ENCODE results near the gene KBTBD8.

DNA sequence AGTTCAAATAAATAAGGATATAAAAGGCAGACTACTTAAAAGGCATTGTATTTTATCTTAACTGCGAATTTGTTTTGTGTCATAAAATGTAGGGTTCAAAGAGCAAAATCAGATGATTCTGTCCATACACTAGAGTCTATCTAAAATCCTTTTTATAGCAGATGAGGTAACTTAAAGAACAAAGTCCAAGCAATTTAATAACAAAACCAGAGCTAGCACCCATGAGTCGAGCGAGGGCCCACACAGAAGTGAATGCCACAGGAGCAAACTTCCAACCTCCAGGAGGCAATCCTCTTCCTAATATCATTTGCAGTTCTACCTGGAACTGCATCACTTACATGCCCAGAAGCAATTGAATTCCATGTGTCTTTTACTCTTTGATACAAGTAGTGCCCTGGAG, 35.4 kb upstream of the KBTBD8 start:
- no peak for TF ChIP-seq POLR2A (IDR thresholded peaks at IDR 0.05)
- TF ChIP-seq CTCF (IDR thresholded peaks at IDR 0.05), result no peak

All from heart left ventricle (tissue), 13 donors.